Tibial nerve (tissue), 4 donors: ENCODE data around the gene NLRP12.

Experiments used
- CTCF ChIP-seq, 5 experiments: fragments of 200-600 bp in 3 of 5; fragments of 450-650 bp in 2 of 5; sonication (generic) in 3 of 5; IDR thresholded peaks; one replicate each; pipeline ENCODE4 v1.5.1; 2016 to 2019; ENCODE audit warnings: antibody characterized with exemption in 5 of 5, mild to moderate bottlenecking in 3 of 5, moderate library complexity in 2 of 5
- EP300 ChIP-seq, 2 donors: sonication (generic); formaldehyde crosslinking; IDR thresholded peaks; one replicate each; pipeline ENCODE4 v1.6.1; 2017; ENCODE audit warnings: antibody characterized with exemption in 2 of 2, mild to moderate bottlenecking in 1 of 2
- POLR2A ChIP-seq, 2 donors: fragments of 450-650 bp; IDR thresholded peaks; one replicate each; pipeline ENCODE4 v1.6.1; 2017; ENCODE audit warnings: antibody characterized with exemption in 2 of 2, mild to moderate bottlenecking in 2 of 2, moderate library complexity in 2 of 2

DNA sequence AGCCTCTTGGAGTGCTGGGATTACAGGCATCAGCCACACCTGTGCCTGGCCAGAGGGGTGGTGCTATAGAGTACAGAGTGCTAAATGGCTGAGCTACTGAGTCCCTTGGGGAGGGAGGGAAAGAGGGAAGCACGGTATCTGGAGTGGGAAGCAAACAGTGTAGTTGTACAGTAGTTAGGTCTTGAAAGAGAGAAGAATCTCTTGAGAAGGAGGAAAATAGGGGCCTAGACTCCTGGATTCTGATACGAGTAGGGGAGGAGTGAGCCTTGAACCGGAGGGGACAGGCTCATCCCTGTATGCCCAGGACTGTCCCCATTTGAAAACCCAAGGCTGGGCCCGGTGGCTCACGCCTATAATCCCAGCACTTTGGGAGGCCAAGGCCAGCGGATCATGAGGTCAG, 48.6 kb upstream of the NLRP12 start:
- TF ChIP-seq CTCF (IDR thresholded peaks at IDR 0.05) (no peak), EP300 (IDR thresholded peaks at IDR 0.05) (no peak), POLR2A (IDR thresholded peaks at IDR 0.05) (no peak)
